ENCODE data around the gene TPCN1. TPM values are rescaled to one million over a fixed set of nuclear protein-coding genes. Genes with fewer than 3 reads are reported as not detected.

Gene TPCN1
- total RNA-seq, 1 experiment from 2014 or later, result 19.0 TPM

DNA sequence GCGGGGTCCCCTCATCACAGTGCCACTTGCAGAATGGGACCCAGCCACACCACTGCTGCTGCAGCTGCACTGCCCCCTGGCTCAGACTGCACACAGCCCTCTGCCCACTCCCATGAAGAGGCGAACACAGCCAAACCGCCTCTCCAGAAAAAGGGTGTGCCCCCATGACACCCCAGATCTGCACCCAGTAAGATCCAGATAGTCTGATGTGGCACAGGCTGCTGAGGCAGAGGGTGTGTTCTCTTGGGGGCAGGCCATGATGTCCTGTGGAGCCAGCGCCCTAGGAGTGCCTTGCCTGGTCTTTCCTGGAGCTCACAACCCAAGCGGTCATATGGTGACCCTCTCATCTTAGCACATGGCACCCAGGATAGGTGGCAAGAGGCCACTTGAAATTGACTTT, 69.2 kb downstream of the TPCN1 start:
- TF ChIP-seq EZH2 (IDR thresholded peaks at IDR 0.05; ENCODE audit: low read length, unreplicated experiment) (no peak), EZH2phosphoT487 (IDR thresholded peaks at IDR 0.05; ENCODE audit: borderline replicate concordance, low read length) (no peak)
- H3K27ac ChIP-seq (ENCODE audit: low read length), result no peak overlapping the region
- H2AFZ ChIP-seq (ENCODE audit: low read length), result no peak overlapping the region
- no peaks in the 10 kb centered on the region for H4K20me1 ChIP-seq (ENCODE audit: low read length)
- BruUV-seq (replicated peaks), result no TSS peak
- no peaks in the 10 kb centered on the region for H3K27me3 ChIP-seq (ENCODE audit: low read length)
- H3K4me1 ChIP-seq (ENCODE audit: insufficient read depth, low read length), result no peaks in the 10 kb centered on the region
- no peaks in the 10 kb centered on the region for H3K9me3 ChIP-seq (ENCODE audit: low read length)
- H3K4me2 ChIP-seq (ENCODE audit: low read length), result no peak overlapping the region
- no peaks in the 10 kb centered on the region for H3K9me2 ChIP-seq (replicated peaks; ENCODE audit: low read length)
- intact Hi-C loops (cut with micrococcal nuclease), result no loop called here
- no peak overlapping the region for H3K4me3 ChIP-seq (ENCODE audit: low read length)
- CTCF ChIA-PET, result no interaction called here
- H3K9ac ChIP-seq (ENCODE audit: low read length), result no peak overlapping the region
- peaks cover 2% of the 10 kb centered on the region; the same call in 1 of the 2 replicates for H3K36me3 ChIP-seq (ENCODE audit: low read depth, low read length)
- POLR2A ChIA-PET (ENCODE audit: unreplicated experiment), result no interaction called here
- H3F3A ChIP-seq (ENCODE audit: low read length, unreplicated experiment), result no peaks in the 10 kb centered on the region
- no peak for ATAC-seq
- H3K79me2 ChIP-seq (ENCODE audit: low read length), result no peaks in the 10 kb centered on the region
- DNase-seq, result no peak

DNA sequence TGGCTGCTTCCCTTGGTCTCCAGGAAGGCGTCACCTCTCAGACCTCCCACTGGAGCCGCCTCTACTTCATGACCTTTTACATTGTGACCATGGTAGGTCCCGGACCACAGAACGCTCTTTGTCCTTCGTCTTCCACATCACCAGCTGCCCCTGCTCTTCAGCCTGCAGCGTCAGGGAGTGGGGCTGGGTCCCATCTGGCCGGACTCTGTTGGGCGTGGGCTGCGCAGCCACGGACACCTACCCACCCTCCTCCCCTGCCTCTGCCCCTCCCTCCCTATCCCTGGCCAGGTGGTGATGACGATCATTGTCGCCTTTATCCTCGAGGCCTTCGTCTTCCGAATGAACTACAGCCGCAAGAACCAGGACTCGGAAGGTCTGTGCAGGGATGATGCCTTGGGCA, 70.3 kb downstream of the TPCN1 start:
- DNase-seq, result no peak

DNA sequence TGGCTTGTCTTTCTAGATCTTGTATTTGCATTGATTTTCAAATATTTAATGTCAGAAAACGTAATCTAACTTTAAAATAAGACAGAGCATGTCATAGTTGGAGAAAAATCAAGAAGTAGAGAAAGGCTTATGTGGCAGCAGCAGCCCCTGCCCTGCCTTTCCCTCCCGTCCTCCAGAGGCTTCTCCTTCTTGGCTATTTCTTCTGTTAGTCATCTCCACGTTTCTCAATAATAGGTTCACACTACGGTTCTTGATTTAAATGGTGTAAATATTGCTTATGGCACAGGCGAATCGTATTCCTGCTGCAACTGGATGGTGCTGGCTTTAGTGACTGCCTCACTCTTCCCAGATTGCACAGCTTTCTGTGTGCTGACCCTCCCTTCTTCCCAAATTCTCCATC, 70.8 kb downstream of the TPCN1 start:
- BruUV-seq (replicated peaks), result no TSS peak
- Histone ChIP-seq H3K4me2 (ENCODE audit: low read length) (no peak overlapping the region), H4K20me1 (ENCODE audit: low read length) (no peaks in the 10 kb centered on the region), H3K4me3 (ENCODE audit: low read length) (no peak overlapping the region), H3K36me3 (ENCODE audit: low read depth, low read length) (peaks cover 2% of the 10 kb centered on the region; the same call in 1 of the 2 replicates), H2AFZ (ENCODE audit: low read length) (no peak overlapping the region), H3F3A (ENCODE audit: low read length, unreplicated experiment) (no peaks in the 10 kb centered on the region), H3K79me2 (ENCODE audit: low read length) (no peaks in the 10 kb centered on the region), H3K4me1 (ENCODE audit: insufficient read depth, low read length) (no peaks in the 10 kb centered on the region), H3K27ac (ENCODE audit: low read length) (no peak overlapping the region), H3K27me3 (ENCODE audit: low read length) (no peaks in the 10 kb centered on the region), H3K9me3 (ENCODE audit: low read length) (no peaks in the 10 kb centered on the region), H3K9ac (ENCODE audit: low read length) (no peak overlapping the region), H3K9me2 (replicated peaks; ENCODE audit: low read length) (no peaks in the 10 kb centered on the region)
- TF ChIP-seq EZH2phosphoT487 (IDR thresholded peaks at IDR 0.05; ENCODE audit: borderline replicate concordance, low read length) (no peak), EZH2 (IDR thresholded peaks at IDR 0.05; ENCODE audit: low read length, unreplicated experiment) (no peak)
- TF ChIP-seq, protein P1, sequence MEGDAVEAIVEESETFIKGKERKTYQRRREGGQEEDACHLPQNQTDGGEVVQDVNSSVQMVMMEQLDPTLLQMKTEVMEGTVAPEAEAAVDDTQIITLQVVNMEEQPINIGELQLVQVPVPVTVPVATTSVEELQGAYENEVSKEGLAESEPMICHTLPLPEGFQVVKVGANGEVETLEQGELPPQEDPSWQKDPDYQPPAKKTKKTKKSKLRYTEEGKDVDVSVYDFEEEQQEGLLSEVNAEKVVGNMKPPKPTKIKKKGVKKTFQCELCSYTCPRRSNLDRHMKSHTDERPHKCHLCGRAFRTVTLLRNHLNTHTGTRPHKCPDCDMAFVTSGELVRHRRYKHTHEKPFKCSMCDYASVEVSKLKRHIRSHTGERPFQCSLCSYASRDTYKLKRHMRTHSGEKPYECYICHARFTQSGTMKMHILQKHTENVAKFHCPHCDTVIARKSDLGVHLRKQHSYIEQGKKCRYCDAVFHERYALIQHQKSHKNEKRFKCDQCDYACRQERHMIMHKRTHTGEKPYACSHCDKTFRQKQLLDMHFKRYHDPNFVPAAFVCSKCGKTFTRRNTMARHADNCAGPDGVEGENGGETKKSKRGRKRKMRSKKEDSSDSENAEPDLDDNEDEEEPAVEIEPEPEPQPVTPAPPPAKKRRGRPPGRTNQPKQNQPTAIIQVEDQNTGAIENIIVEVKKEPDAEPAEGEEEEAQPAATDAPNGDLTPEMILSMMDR (conservative IDR thresholded peaks at IDR 0.05; ENCODE audit: low read depth, low read length), result no peak
- CTCF ChIA-PET, result no interaction called here
- POLR2A ChIA-PET (ENCODE audit: unreplicated experiment), result no interaction called here
- intact Hi-C loops (cut with micrococcal nuclease), result no loop called here
- DNase-seq (no peak), ATAC-seq (no peak)

More for the DNA sequence above, 70.3 kb downstream of the TPCN1 start:
- Histone ChIP-seq H3K27ac (ENCODE audit: low read length) (no peak overlapping the region), H3K4me1 (ENCODE audit: insufficient read depth, low read length) (no peaks in the 10 kb centered on the region), H4K20me1 (ENCODE audit: low read length) (no peaks in the 10 kb centered on the region), H3K9me3 (ENCODE audit: low read length) (no peaks in the 10 kb centered on the region), H3K4me3 (ENCODE audit: low read length) (no peak overlapping the region), H3K36me3 (ENCODE audit: low read depth, low read length) (peaks cover 2% of the 10 kb centered on the region; the same call in 1 of the 2 replicates), H3K4me2 (ENCODE audit: low read length) (no peak overlapping the region), H3K27me3 (ENCODE audit: low read length) (no peaks in the 10 kb centered on the region), H3K79me2 (ENCODE audit: low read length) (no peaks in the 10 kb centered on the region), H3K9me2 (replicated peaks; ENCODE audit: low read length) (no peaks in the 10 kb centered on the region), H3K9ac (ENCODE audit: low read length) (no peak overlapping the region), H2AFZ (ENCODE audit: low read length) (no peak overlapping the region), H3F3A (ENCODE audit: low read length, unreplicated experiment) (no peaks in the 10 kb centered on the region)
- ATAC-seq, result no peak
- intact Hi-C loops (cut with micrococcal nuclease), result no loop called here
- no peak for TF ChIP-seq EZH2phosphoT487 (IDR thresholded peaks at IDR 0.05; ENCODE audit: borderline replicate concordance, low read length)
- TF ChIP-seq, protein P1 (conservative IDR thresholded peaks at IDR 0.05; ENCODE audit: low read depth, low read length), result no peak
- TF ChIP-seq EZH2 (IDR thresholded peaks at IDR 0.05; ENCODE audit: low read length, unreplicated experiment), result no peak
- ChIA-PET CTCF (no interaction called here), POLR2A (ENCODE audit: unreplicated experiment) (no interaction called here)
- BruUV-seq (replicated peaks), result no TSS peak

Measured in PC-3 (cell line).